Measurements from ENCODE around the gene TMPRSS7.

Gene TMPRSS7, protein sequence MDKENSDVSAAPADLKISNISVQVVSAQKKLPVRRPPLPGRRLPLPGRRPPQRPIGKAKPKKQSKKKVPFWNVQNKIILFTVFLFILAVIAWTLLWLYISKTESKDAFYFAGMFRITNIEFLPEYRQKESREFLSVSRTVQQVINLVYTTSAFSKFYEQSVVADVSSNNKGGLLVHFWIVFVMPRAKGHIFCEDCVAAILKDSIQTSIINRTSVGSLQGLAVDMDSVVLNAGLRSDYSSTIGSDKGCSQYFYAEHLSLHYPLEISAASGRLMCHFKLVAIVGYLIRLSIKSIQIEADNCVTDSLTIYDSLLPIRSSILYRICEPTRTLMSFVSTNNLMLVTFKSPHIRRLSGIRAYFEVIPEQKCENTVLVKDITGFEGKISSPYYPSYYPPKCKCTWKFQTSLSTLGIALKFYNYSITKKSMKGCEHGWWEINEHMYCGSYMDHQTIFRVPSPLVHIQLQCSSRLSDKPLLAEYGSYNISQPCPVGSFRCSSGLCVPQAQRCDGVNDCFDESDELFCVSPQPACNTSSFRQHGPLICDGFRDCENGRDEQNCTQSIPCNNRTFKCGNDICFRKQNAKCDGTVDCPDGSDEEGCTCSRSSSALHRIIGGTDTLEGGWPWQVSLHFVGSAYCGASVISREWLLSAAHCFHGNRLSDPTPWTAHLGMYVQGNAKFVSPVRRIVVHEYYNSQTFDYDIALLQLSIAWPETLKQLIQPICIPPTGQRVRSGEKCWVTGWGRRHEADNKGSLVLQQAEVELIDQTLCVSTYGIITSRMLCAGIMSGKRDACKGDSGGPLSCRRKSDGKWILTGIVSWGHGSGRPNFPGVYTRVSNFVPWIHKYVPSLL

DNA sequence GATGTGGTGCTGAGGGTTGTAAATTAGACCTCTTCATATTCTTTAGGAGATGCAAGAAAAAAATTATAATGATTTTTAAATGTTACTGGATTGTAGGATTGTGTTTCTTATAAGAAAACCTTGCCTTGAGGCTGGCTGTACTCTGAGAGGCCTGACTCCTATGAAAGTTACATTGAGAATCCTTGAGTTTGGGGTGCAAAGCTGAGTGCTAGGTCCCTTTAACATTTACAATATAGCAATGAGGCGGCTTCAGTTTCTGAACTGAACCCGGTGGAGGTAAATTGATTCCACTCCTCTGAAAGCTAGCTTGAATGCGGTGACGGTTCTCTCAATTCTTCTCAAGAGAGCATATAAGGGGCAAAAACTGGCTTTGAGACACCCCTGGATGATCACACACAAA, at the start of gene TMPRSS7:
Gene TMPRSS7 (plus strand): TSS at position 301 of the 400 bp plus-strand sequence. CDS start 110 bp downstream, outside the sequence.
- no peak for DNase-seq (ENCODE audit: low read depth in 2 of 2, low spot score in 1 of 2)

- no peak for DNase-seq (ENCODE audit: low read depth in 2 of 2, low spot score in 1 of 2)
Observed at GRCh38 chr3:111986800-111987199, 47.7 kb upstream of the TMPRSS7 start.

- DNase-seq (ENCODE audit: low read depth in 2 of 2, low spot score in 1 of 2) = no peak
Observed at GRCh38 chr3:111989061-111989678, 45.4 kb upstream of the TMPRSS7 start.

DNA sequence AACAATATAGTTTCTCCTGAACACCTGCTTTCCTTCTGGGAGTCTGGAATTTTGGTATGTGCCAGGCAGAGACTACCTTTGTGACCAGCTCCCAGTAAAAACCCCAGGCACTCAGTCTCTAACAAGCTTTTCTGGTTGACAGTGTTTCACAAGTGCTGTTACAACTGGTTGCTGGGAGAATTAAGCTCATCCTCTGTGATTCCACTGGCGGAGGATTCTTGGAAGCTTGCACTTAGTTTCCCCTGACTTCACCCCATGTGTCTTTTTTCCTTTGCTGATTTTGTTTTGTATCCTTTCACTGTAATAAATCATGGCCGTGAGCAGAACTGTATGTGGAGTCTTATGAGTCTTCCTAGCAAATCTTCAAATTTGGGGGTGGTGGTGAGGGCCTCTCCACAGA, 41.5 kb upstream of the TMPRSS7 start:
- no peak for DNase-seq (ENCODE audit: low read depth in 2 of 2, low spot score in 1 of 2)

- DNase-seq (ENCODE audit: low read depth in 2 of 2, low spot score in 1 of 2) = no peak
Observed at GRCh38 chr3:111998636-111999483, 35.7 kb upstream of the TMPRSS7 start, which contains the start of gene TAGLN3. TSS of gene TAGLN3 (plus strand) at chr3:111998922. CDS start at chr3:111999423, 501 bp downstream.

- no peak for DNase-seq (ENCODE audit: low read depth in 2 of 2, low spot score in 1 of 2)
Observed at GRCh38 chr3:111999484-112000324, 34.8 kb upstream of the TMPRSS7 start.

DNA sequence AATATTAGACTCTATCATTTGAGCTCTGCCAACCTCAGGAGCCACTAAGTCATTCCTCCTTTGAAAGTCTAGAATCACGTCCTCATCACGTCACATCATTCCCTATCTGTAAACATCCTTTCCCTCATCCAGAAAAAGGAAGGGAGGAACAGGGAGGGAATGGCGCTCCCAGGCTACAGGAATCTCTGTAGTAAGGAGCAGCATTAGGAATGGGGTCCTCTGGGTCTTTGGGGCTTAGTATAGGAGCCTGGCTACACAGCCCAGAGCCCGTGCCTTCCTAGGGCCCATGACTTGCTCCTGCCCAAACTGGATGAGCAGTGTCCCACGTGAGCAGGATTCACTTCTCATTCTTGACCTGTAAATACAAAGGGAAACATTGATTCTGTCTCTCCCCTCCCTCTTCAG, 34.2 kb upstream of the TMPRSS7 start:
- DNase-seq (ENCODE audit: low read depth in 2 of 2, low spot score in 1 of 2) = no peak

GRCh38 chr3:112000966-112001365, 33.6 kb upstream of the TMPRSS7 start:
- no peak for DNase-seq (ENCODE audit: low read depth in 2 of 2, low spot score in 1 of 2)

GRCh38 chr3:112001526-112001925, 33.0 kb upstream of the TMPRSS7 start:
- no peak for DNase-seq (ENCODE audit: low read depth in 2 of 2, low spot score in 1 of 2)

DNA sequence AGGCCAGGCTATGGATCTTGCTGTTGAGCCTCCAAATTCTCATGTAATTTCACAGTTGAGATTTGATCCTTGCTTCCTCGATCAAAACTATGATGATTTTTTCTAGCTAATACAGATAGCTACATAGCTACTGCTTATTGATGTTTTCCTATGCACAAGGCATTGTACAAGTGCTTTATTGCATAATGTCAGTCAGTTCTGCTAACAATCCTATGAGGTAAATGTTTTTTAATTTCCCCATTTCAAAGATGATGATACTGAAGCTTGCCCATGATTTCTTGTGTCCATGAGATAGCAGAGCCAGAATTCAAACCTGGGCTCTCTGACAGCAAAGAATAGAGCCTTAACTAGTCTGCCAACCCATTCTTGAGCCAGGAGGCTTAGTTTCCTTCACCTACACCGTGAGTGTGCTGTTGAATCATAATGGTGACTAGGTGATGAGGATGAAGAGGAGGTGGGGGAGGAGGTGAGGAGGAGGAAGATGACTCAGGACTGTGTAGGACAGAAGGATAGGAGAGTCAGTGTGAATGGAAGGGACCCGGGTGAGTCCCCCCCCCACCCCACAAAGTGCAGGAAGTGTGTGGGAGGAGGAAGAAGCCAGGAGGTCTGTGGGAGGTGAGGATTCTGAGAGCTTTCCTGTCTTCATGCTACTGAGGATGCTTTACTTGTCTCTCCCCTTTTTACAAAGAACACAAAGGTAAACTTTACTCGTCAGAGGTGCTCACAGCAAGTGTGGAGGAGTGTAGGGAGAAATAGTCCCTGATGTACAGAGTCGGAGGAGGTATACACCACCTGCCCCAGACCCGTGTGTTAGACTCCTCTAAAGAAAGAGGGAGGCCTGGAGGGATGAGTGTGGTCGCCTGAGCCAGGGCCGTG, 32.2 kb upstream of the TMPRSS7 start:
- peak in 1 of 2 donors; percentile 71 for DNase-seq (ENCODE audit: low read depth in 2 of 2, low spot score in 1 of 2)

DNA sequence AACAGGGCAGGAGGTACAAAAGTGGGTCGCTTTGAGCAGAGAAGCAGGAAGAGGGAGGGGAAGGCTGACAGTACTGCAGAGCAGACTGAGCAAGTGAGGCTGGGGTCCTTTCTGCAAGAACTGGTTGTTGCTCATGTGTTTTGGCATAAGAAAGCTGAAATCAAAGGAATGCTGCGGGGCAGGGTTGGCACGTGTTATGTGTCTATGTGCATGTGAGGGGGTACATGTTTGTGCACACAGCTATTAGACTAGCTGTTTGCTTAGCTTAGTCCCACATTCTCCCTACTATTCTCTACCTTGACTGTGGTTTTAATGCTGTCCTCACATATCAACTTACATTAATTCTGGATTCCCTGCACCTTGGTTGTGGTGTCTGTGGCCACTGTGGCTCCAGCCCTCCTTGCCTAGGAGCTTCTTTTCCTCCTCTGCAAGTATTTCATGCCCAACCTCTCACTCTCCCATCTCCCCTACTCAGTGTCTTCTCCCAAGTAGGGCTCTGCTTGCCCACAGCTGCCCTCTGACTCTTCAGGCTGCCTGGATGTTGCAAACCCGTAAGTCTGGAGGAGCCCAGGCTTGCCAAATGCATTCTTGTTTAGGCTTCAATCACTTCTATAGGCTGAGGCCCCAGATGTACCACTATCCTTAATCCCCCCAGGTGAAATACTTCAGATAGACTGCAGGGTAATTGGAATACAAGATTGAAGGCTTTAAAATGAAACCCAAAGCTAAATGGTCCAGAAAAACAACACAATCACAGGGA, 31.0 kb upstream of the TMPRSS7 start:
- DNase-seq (ENCODE audit: low read depth in 2 of 2, low spot score in 1 of 2) = no peak

DNA sequence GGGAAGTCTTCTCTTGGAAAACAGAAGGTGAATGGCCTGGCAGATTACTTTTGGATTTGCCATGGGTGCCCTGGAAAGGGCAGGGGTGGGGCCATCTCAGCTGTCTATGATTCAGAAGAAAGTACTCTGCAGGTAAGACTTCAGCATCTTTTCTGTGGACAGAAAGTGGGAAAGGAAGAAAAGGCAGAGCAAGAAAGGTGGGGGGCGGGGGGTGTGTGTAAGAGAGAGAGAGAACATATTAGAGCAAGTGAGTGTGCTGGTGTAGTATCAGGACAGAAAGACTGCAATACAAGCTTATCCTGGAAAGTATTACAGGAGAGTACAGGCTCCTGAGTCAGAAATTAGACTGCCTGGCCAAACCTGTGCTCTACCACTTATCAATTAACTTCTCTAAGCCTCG, 30.3 kb upstream of the TMPRSS7 start:
- DNase-seq (ENCODE audit: low read depth in 2 of 2, low spot score in 1 of 2) = no peak

- no peak for DNase-seq (ENCODE audit: low read depth in 2 of 2, low spot score in 1 of 2)
Observed at GRCh38 chr3:112004669-112005068, 29.9 kb upstream of the TMPRSS7 start.

DNA sequence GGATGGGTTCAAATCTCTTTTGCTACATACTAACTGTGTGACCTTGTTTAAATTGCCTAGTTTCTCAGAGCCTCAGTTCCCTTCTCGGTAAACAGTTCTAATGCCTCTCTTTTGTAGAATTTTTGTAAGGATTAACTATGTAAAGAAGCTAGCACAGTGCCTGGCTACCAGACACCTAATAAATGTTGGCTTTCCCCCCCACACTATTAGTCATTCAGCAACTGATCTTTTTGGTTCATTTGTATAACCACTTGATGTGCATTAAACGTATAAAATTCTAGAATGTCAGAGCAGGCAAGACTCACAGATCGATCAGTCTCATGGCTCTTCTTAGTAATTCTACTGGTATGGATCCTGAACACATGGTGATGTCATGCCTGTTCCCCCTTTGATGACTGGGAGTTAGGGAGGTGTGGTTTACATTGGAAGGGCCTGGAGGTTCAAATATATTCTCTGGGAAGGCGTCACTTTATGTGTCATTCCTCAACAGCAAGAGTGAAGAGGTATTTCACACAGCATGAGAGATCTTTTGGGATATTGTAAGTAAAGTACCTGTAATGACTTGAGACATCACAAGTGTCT, 29.4 kb upstream of the TMPRSS7 start:
- DNase-seq (ENCODE audit: low read depth in 2 of 2, low spot score in 1 of 2) = no peak

- DNase-seq (ENCODE audit: low read depth in 2 of 2, low spot score in 1 of 2) = no peak
Observed at GRCh38 chr3:112007633-112008032, 26.9 kb upstream of the TMPRSS7 start.

DNA sequence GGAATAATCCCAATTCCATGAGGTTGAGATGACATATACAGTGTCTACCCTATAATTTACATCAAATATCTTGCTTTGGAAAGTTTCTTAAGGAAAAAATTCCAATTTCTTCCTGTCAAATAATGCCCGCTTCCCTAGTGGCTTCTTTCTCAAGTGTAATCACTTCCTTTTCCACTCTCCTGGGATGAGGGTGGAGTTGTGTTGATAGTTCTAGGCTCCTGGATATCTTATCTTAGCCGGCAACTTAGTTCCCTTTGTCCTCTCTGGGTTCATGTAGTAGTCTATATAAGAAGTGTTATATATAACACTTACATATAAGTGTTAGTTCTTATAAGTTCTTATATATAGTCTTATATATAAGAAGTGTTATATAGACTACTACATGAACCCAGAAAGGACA, 24.9 kb upstream of the TMPRSS7 start:
- DNase-seq (ENCODE audit: low read depth in 2 of 2, low spot score in 1 of 2) = no peak

DNA sequence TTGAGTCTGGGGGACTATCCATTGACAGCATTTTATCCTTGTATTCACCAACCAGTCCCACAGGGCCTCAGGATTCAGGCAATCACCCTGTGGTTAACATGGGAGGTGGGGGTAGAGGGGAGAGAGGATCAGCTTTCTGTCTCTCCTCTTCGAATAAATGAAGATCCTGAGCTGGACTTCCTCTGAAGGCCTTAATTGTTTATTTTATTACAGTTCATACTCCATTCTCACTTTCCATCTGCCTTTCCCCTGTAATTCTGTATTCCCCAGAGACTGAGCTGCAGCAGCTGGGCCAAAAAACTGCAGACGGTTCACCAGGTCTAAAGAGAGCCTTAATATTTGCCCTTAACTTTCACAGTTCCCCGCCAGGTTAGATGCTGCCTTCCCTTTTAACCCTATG, 23.9 kb upstream of the TMPRSS7 start:
- DNase-seq (ENCODE audit: low read depth in 2 of 2, low spot score in 1 of 2) = no peak
